Measurements from ENCODE around the gene DMWD.

DMWD gene

GRCh38 chr19:45789035-45789786, 3.4 kb downstream of the DMWD start:
- DNase-seq (ENCODE audit: low read depth in 1 of 2, low spot score in 1 of 2) = no peak

GRCh38 chr19:45786533-45786894, 6.1 kb downstream of the DMWD start:
- no peak for DNase-seq (ENCODE audit: low read depth in 1 of 2, low spot score in 1 of 2)

GRCh38 chr19:45785781-45786532, 6.7 kb downstream of the DMWD start:
- DNase-seq (ENCODE audit: low read depth in 1 of 2, low spot score in 1 of 2) = no peak

GRCh38 chr19:45785097-45785496, 7.5 kb downstream of the DMWD start:
- DNase-seq (ENCODE audit: low read depth in 1 of 2, low spot score in 1 of 2) = no peak

GRCh38 chr19:45784096-45784495, 8.5 kb downstream of the DMWD start:
- DNase-seq (ENCODE audit: low read depth in 1 of 2, low spot score in 1 of 2) = no peak

- DNase-seq (ENCODE audit: low read depth in 1 of 2, low spot score in 1 of 2) = no peak
These were observed 9.5 kb downstream of the DMWD start for GRCh38 chr19:45782820-45783785.

- DNase-seq (ENCODE audit: low read depth in 1 of 2, low spot score in 1 of 2) = no peak
These were observed 10.4 kb downstream of the DMWD start, which contains the start of gene DMPK for GRCh38 chr19:45782162-45782691. Gene DMPK (minus strand): TSS chr19:45782490. CDS start chr19:45782352, 138 bp downstream.

GRCh38 chr19:45781214-45782161, 11.2 kb downstream of the DMWD start:
- no peak for DNase-seq (ENCODE audit: low read depth in 1 of 2, low spot score in 1 of 2)

GRCh38 chr19:45780448-45781213, 12.0 kb downstream of the DMWD start:
- no peak for DNase-seq (ENCODE audit: low read depth in 1 of 2, low spot score in 1 of 2)

GRCh38 chr19:45780146-45780447, 12.5 kb downstream of the DMWD start:
- DNase-seq (ENCODE audit: low read depth in 1 of 2, low spot score in 1 of 2) = no peak

GRCh38 chr19:45779231-45780145, 13.2 kb downstream of the DMWD start:
- DNase-seq (ENCODE audit: low read depth in 1 of 2, low spot score in 1 of 2) = peak; percentile 81 to 84

GRCh38 chr19:45778010-45778661, 14.5 kb downstream of the DMWD start:
- no peak for DNase-seq (ENCODE audit: low read depth in 1 of 2, low spot score in 1 of 2)

GRCh38 chr19:45777395-45777961, 15.2 kb downstream of the DMWD start:
- DNase-seq (ENCODE audit: low read depth in 1 of 2, low spot score in 1 of 2) = no peak

- no peak for DNase-seq (ENCODE audit: low read depth in 1 of 2, low spot score in 1 of 2)
These were observed 17.9 kb downstream of the DMWD start for GRCh38 chr19:45774765-45775164.

GRCh38 chr19:45773384-45773783, 19.3 kb downstream of the DMWD start:
- no peak for DNase-seq (ENCODE audit: low read depth in 1 of 2, low spot score in 1 of 2)

- DNase-seq (ENCODE audit: low read depth in 1 of 2, low spot score in 1 of 2) = no peak
These were observed 19.7 kb downstream of the DMWD start for GRCh38 chr19:45772912-45773311.

GRCh38 chr19:45772130-45772840, 20.4 kb downstream of the DMWD start:
- no peak for DNase-seq (ENCODE audit: low read depth in 1 of 2, low spot score in 1 of 2)
